GM12801 (cell line): Measurements from ENCODE around the gene PIK3C2B.

ENCODE experiments used
- CTCF ChIP-seq: IDR thresholded peaks from one replicate; pipeline ENCODE4 v1.5.1; 2011; ENCODE audit warnings: control low read depth; ENCODE audit not compliant: insufficient read length; ENCODE audit errors: extremely low read depth

PIK3C2B gene

GRCh38 chr1:204478172-204478899, 16.3 kb downstream of the PIK3C2B start:
- TF ChIP-seq CTCF, result no peak

GRCh38 chr1:204477036-204477740, 17.4 kb downstream of the PIK3C2B start:
- TF ChIP-seq CTCF, result no peak

- TF ChIP-seq CTCF, result no peak
These were observed 18.0 kb downstream of the PIK3C2B start for GRCh38 chr1:204476563-204476962.

- no peak for TF ChIP-seq CTCF
These were observed 18.8 kb downstream of the PIK3C2B start for GRCh38 chr1:204475656-204476432.

GRCh38 chr1:204473400-204473965, 21.1 kb downstream of the PIK3C2B start:
- no peak for TF ChIP-seq CTCF

- TF ChIP-seq CTCF, result no peak
These were observed 21.9 kb downstream of the PIK3C2B start for GRCh38 chr1:204472660-204473059.

- TF ChIP-seq CTCF, result no peak
These were observed 22.9 kb downstream of the PIK3C2B start for GRCh38 chr1:204471687-204472086.
